Measurements from ENCODE around the gene BOC. TPM values are rescaled to one million over a fixed set of nuclear protein-coding genes. Genes with fewer than 3 reads are reported as not detected.

Gene BOC
- total and polyA plus RNA-seq, 2 donors from 2014 or later = 6.1 to 22.2 TPM

- Histone ChIP-seq H3K9me3 (ENCODE audit: control insufficient read depth in 2 of 3, insufficient read depth in 1 of 3, low read length in 3 of 3) (no peaks in the 10 kb centered on the region), H3K27me3 (ENCODE audit: control insufficient read depth, insufficient read depth, low read length) (no peaks in the 10 kb centered on the region), H3K4me1 (ENCODE audit: control insufficient read depth in 2 of 3, insufficient read depth in 2 of 3, low read depth in 1 of 3, low read length in 3 of 3) (no peaks in the 10 kb centered on the region), H3K9ac (ENCODE audit: low read length in 3 of 3) (no peak overlapping the region), H3K36me3 (ENCODE audit: control insufficient read depth in 2 of 3, insufficient read depth in 3 of 3, low read length in 3 of 3) (peaks cover 0 to 3% (median 0%) of the 10 kb centered on the region in 3 donors), H3K4me3 (ENCODE audit: low read length in 3 of 3) (no peak overlapping the region), H3K27ac (ENCODE audit: low read depth in 2 of 2, low read length in 2 of 2) (no peak overlapping the region)
- TF ChIP-seq, protein P1, sequence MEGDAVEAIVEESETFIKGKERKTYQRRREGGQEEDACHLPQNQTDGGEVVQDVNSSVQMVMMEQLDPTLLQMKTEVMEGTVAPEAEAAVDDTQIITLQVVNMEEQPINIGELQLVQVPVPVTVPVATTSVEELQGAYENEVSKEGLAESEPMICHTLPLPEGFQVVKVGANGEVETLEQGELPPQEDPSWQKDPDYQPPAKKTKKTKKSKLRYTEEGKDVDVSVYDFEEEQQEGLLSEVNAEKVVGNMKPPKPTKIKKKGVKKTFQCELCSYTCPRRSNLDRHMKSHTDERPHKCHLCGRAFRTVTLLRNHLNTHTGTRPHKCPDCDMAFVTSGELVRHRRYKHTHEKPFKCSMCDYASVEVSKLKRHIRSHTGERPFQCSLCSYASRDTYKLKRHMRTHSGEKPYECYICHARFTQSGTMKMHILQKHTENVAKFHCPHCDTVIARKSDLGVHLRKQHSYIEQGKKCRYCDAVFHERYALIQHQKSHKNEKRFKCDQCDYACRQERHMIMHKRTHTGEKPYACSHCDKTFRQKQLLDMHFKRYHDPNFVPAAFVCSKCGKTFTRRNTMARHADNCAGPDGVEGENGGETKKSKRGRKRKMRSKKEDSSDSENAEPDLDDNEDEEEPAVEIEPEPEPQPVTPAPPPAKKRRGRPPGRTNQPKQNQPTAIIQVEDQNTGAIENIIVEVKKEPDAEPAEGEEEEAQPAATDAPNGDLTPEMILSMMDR (IDR thresholded peaks at IDR 0.05; ENCODE audit: borderline replicate concordance, extremely low read depth, insufficient read depth) = no peak
- peak in 4 of 5 donors; percentile 60 to 69 (median 66) for DNase-seq
- intact Hi-C loops (cut with DNase I) = no loop called here
- FAIRE-seq = no peak
Observed at GRCh38 chr3:113264283-113265131, 53.1 kb downstream of the BOC start.

DNA sequence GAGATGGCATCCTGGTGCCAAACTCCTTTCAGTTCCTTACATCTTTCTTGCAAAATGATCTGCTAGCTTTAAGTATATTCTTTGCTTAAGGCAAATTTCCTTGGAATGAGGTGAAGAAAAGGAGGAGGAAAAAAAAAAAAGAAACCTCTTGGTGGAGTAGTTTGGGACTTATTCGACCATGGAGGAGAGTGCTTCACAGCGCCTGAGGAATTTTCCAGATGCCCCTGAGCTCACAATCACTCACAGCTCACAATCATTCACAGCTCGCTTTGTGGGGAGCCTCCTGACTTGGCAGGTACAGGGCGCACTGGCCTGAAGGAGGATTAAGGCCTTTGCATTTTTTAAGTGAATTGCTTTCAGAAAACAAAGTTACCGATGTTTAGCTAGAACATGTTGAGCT is 53.9 kb downstream of the BOC start:
- no peaks in the 10 kb centered on the region for H3K4me1 ChIP-seq (ENCODE audit: control insufficient read depth in 2 of 3, insufficient read depth in 2 of 3, low read depth in 1 of 3, low read length in 3 of 3)
- DNase-seq (peak in 4 of 5 donors; percentile 59 to 86 (median 72)), FAIRE-seq (no peak)
- H3K27ac ChIP-seq (ENCODE audit: low read depth in 2 of 2, low read length in 2 of 2) = no peak overlapping the region
- no peak overlapping the region for H3K9ac ChIP-seq (ENCODE audit: low read length in 3 of 3)
- peaks cover 0 to 3% (median 0%) of the 10 kb centered on the region in 3 donors for H3K36me3 ChIP-seq (ENCODE audit: control insufficient read depth in 2 of 3, insufficient read depth in 3 of 3, low read length in 3 of 3)
- H3K9me3 ChIP-seq (ENCODE audit: control insufficient read depth in 2 of 3, insufficient read depth in 1 of 3, low read length in 3 of 3) = no peaks in the 10 kb centered on the region
- H3K27me3 ChIP-seq (ENCODE audit: control insufficient read depth, insufficient read depth, low read length) = no peaks in the 10 kb centered on the region
- no peak overlapping the region for H3K4me3 ChIP-seq (ENCODE audit: low read length in 3 of 3)
- TF ChIP-seq, protein P1 (IDR thresholded peaks at IDR 0.05; ENCODE audit: borderline replicate concordance, extremely low read depth, insufficient read depth) = no peak
- intact Hi-C loops (cut with DNase I) = no loop called here

GRCh38 chr3:113266738-113267137 is 55.4 kb downstream of the BOC start:
- DNase-seq = peak in 4 of 5 donors; percentile 43 to 64 (median 50)
- intact Hi-C loops (cut with DNase I) = no loop called here
- TF ChIP-seq, protein P1 (IDR thresholded peaks at IDR 0.05; ENCODE audit: borderline replicate concordance, extremely low read depth, insufficient read depth) = no peak

More at GRCh38 chr3:113266738-113267137, 55.4 kb downstream of the BOC start:
- no peak for FAIRE-seq
- Histone ChIP-seq H3K9me3 (ENCODE audit: control insufficient read depth in 2 of 3, insufficient read depth in 1 of 3, low read length in 3 of 3) (no peaks in the 10 kb centered on the region), H3K36me3 (ENCODE audit: control insufficient read depth in 2 of 3, insufficient read depth in 3 of 3, low read length in 3 of 3) (peaks cover 0 to 3% (median 0%) of the 10 kb centered on the region in 3 donors), H3K27me3 (ENCODE audit: control insufficient read depth, insufficient read depth, low read length) (no peaks in the 10 kb centered on the region), H3K4me3 (ENCODE audit: low read length in 3 of 3) (no peak overlapping the region), H3K9ac (ENCODE audit: low read length in 3 of 3) (no peak overlapping the region), H3K4me1 (ENCODE audit: control insufficient read depth in 2 of 3, insufficient read depth in 2 of 3, low read depth in 1 of 3, low read length in 3 of 3) (no peaks in the 10 kb centered on the region), H3K27ac (ENCODE audit: low read depth in 2 of 2, low read length in 2 of 2) (no peak overlapping the region)

Measured in kidney (tissue), 14 donors.